ENCODE measurements around the gene PEMT.

DNA sequence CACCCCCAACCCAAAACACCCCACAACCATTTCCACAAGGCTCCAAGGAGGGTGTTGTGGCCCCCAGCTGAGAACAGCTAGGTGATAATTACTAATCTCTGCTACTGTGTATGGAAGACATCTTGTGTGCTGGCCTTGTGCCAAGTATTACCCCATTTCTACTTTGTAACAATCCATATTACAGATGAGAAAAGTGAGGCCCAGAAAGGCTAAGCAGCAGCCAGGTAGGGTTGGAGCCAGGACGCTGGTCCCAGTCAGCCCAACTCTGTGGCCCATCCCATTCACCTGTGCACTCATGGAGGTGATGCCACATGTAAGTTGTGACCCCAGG lies 12.4 kb upstream of the PEMT start:
- no peak for TF ChIP-seq EP300 (IDR thresholded peaks at IDR 0.05)
- TF ChIP-seq, protein P1, sequence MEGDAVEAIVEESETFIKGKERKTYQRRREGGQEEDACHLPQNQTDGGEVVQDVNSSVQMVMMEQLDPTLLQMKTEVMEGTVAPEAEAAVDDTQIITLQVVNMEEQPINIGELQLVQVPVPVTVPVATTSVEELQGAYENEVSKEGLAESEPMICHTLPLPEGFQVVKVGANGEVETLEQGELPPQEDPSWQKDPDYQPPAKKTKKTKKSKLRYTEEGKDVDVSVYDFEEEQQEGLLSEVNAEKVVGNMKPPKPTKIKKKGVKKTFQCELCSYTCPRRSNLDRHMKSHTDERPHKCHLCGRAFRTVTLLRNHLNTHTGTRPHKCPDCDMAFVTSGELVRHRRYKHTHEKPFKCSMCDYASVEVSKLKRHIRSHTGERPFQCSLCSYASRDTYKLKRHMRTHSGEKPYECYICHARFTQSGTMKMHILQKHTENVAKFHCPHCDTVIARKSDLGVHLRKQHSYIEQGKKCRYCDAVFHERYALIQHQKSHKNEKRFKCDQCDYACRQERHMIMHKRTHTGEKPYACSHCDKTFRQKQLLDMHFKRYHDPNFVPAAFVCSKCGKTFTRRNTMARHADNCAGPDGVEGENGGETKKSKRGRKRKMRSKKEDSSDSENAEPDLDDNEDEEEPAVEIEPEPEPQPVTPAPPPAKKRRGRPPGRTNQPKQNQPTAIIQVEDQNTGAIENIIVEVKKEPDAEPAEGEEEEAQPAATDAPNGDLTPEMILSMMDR (IDR thresholded peaks at IDR 0.05), result no peak
- no peak for TF ChIP-seq POLR2A (IDR thresholded peaks at IDR 0.05)
